Esophagus muscularis mucosa (tissue), 3 donors: ENCODE data around the gene ATXN10.

ENCODE experiments used
- CTCF ChIP-seq, 3 experiments: fragments of 200-600 bp in 2 of 3; fragments of 450-650 bp in 1 of 3; sonication (generic) in 2 of 3; IDR thresholded peaks; one replicate each; pipeline ENCODE4 v1.5.1; 2017 to 2019; ENCODE audit warnings: antibody characterized with exemption in 3 of 3, mild to moderate bottlenecking in 2 of 3, moderate library complexity in 1 of 3
- POLR2A ChIP-seq: fragments of 450-650 bp; IDR thresholded peaks from one replicate; pipeline ENCODE4 v1.6.1; 2017; ENCODE audit warnings: antibody characterized with exemption, moderate library complexity, mild to moderate bottlenecking, low read depth
- POLR2AphosphoS5 ChIP-seq, 2 donors: sonication (generic); formaldehyde crosslinking; IDR thresholded peaks; one replicate each; pipeline ENCODE4 v1.6.1; 2017; ENCODE audit warnings: antibody characterized with exemption in 2 of 2

GRCh38 chr22:45629469-45630089, 42.1 kb upstream of the ATXN10 start:
- TF ChIP-seq CTCF (IDR thresholded peaks at IDR 0.05) (no peak), POLR2A (no peak), POLR2AphosphoS5 (IDR thresholded peaks at IDR 0.05) (no peak)
